Measurements from ENCODE around the gene MARCHF3. TPM values are rescaled to one million over a fixed set of nuclear protein-coding genes. Genes with fewer than 3 reads are reported as not detected.
A peak's percentile ranks its signal among the peaks of the same experiment; 100 is the strongest.

Gene MARCHF3
- total and polyA plus RNA-seq, 3 experiments from 2014 or later: 1.9 to 2.9 (median 2.5) TPM

DNA sequence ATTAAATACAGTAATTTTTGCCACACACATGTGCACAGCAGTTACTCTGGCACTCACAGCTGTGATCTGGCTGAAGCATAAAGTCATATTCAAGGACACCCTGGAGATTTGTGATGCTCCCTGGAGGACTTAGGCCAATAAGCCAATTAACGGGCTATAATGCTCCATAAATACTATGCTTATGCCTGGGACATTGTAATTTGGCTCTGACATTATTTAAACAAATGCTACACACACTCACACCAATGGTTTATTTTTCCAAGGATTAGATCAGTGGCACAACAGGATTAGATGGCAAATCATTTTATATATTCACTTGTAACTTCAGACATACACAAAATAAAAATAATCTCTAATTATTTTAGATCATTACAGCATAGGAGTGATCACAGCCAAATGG is 142.2 kb downstream of the MARCHF3 start:
- no peaks in the 10 kb centered on the region for H3K4me1 ChIP-seq (ENCODE audit: insufficient read depth, low read length)
- no peaks in the 10 kb centered on the region for H3K27me3 ChIP-seq (ENCODE audit: insufficient read depth, low read length, poor library complexity, severe bottlenecking)
- no peaks in the 10 kb centered on the region for H3K36me3 ChIP-seq (ENCODE audit: insufficient read depth, low read length)
- Mint-ChIP-seq H3K36me3 (no peaks in the 10 kb centered on the region), H3K4me3 (no peak overlapping the region), H3K4me1 (no peaks in the 10 kb centered on the region), H3K9me3 (peaks cover 0 to 2% (median 0%) of the 10 kb centered on the region in 5 donors), H3K27me3 (no peaks in the 10 kb centered on the region), H3K27ac (no peak overlapping the region)
- no peak overlapping the region for H3K27ac ChIP-seq (ENCODE audit: low read depth, low read length)
- H3K9me3 ChIP-seq (ENCODE audit: low read length): no peaks in the 10 kb centered on the region
- DNase-seq: no peak
- CTCF ChIA-PET: no interaction called here
- POLR2A ChIA-PET: no interaction called here
- no peak overlapping the region for H3K4me3 ChIP-seq (ENCODE audit: low read length)

DNA sequence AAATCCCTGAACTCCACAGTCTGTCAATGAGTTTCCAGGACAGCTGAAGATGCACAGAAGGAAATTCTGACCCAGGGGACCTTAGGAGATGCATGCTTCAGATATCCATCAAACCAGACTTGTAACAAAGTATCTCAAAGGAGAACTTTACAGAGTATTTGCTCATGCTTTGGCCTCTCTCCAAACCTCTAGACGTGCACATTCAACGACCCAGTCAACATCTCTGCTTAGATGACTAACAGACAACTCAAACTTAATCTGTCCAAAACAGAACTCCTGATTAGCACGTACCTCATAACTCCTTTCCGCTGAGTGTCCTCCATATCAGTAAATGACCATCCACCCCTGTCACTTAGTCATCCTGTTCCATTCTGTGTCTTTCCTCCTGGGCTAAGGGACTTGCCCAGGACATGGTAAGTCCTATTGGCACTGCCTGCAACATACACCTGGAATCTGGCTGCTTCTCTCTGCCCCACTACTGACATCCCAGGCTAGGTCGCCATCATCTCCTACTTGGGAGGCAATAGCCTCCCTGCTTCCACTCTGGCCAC is 146.0 kb downstream of the MARCHF3 start:
- H3K27ac Mint-ChIP-seq: no peak overlapping the region
- ChIA-PET CTCF (no interaction called here), POLR2A (no interaction called here)
- H3K9me3 Mint-ChIP-seq: no peaks in the 10 kb centered on the region
- no peaks in the 10 kb centered on the region for H3K36me3 Mint-ChIP-seq
- no peak for DNase-seq
- no peaks in the 10 kb centered on the region for H3K4me1 Mint-ChIP-seq
- H3K4me1 ChIP-seq (ENCODE audit: insufficient read depth, low read length): no peaks in the 10 kb centered on the region
- no peaks in the 10 kb centered on the region for H3K36me3 ChIP-seq (ENCODE audit: insufficient read depth, low read length)
- no peaks in the 10 kb centered on the region for H3K27me3 Mint-ChIP-seq
- no peak overlapping the region for H3K4me3 ChIP-seq (ENCODE audit: low read length)
- H3K9me3 ChIP-seq (ENCODE audit: low read length): no peaks in the 10 kb centered on the region
- H3K27me3 ChIP-seq (ENCODE audit: insufficient read depth, low read length, poor library complexity, severe bottlenecking): no peaks in the 10 kb centered on the region
- H3K27ac ChIP-seq (ENCODE audit: low read depth, low read length): peak overlapping the region; percentile 31
- no peak overlapping the region for H3K4me3 Mint-ChIP-seq

DNA sequence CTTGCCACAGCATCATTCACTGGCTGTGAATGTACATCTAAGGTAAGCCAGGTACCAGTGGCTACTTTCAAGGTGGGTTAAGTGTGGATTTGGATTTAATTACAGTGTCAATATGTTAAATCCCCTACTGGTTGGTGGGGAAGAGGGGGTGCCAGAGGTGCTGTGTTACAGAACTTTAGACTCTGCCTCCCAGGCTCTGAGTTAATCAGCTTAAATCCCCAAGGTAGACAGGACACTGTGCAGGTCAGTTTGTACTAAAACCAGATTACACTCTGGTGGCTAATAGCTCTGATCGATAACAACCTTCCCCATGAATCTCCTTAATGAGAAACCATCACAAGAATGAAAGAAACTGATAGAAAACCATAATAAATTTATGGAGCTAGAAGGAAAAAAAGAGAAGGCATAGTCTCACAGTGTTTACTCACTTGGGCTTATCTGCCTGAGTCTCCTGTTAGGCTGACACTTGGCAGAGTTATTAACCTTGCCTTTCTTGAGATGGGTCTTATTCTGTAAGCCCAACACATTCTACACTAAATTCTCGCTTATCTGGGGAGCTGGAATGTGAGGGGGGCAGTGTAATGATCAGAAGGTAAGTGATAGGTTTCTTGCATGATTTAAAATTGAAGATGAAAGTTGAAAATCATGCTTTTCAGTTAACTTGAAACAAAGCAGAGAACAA is 146.7 kb downstream of the MARCHF3 start:
- H3K27me3 Mint-ChIP-seq: no peaks in the 10 kb centered on the region
- POLR2A ChIA-PET: no interaction called here
- no peak overlapping the region for H3K4me3 Mint-ChIP-seq
- H3K36me3 Mint-ChIP-seq: no peaks in the 10 kb centered on the region
- Histone ChIP-seq H3K4me3 (ENCODE audit: low read length) (no peak overlapping the region), H3K27me3 (ENCODE audit: insufficient read depth, low read length, poor library complexity, severe bottlenecking) (no peaks in the 10 kb centered on the region), H3K4me1 (ENCODE audit: insufficient read depth, low read length) (no peaks in the 10 kb centered on the region), H3K36me3 (ENCODE audit: insufficient read depth, low read length) (no peaks in the 10 kb centered on the region), H3K9me3 (ENCODE audit: low read length) (no peaks in the 10 kb centered on the region), H3K27ac (ENCODE audit: low read depth, low read length) (peak overlapping the region; percentile 8)
- H3K9me3 Mint-ChIP-seq: no peaks in the 10 kb centered on the region
- no peak for DNase-seq
- H3K4me1 Mint-ChIP-seq: no peaks in the 10 kb centered on the region
- CTCF ChIA-PET: no interaction called here
- H3K27ac Mint-ChIP-seq: no peak overlapping the region

DNA sequence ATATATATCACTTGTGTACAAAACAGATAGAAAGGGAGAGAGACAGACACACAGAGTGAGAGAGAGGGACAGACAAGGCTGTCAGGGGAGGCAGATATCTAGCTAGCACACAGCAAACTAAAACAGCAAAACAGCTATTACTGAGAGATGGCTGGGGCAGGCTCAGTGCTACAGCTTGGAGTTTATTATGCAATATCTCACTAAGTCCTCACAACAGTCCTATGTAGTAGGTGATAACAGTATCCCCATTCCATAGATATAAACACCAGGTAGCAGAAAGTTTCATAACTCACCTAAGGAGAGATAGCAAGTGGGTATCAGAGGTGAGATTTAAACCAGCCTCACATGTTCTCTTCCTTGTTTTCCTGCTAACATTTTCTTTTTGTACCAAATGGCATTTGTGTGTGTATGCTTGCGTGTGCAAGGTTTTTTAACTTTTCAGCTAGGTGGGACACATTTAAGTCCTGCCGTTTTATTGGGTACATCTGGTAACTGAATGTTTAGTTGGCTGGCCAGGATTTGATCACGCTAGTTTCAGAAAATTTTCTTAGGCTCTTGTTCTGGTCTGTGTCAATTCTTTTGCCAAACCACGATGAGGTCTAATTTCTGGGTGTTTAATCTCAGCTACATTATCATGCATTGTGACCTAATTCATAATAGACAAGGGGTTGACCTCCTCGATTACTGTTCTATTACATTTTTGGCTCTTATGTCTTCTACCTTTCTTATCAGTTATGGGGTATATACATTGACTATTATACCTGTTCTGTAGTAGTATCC is 148.3 kb downstream of the MARCHF3 start:
- Mint-ChIP-seq H3K9me3 (no peaks in the 10 kb centered on the region), H3K4me3 (no peak overlapping the region), H3K27me3 (no peaks in the 10 kb centered on the region), H3K4me1 (no peaks in the 10 kb centered on the region), H3K27ac (no peak overlapping the region), H3K36me3 (no peaks in the 10 kb centered on the region)
- no peaks in the 10 kb centered on the region for H3K27me3 ChIP-seq (ENCODE audit: insufficient read depth, low read length, poor library complexity, severe bottlenecking)
- DNase-seq: no peak
- no peaks in the 10 kb centered on the region for H3K4me1 ChIP-seq (ENCODE audit: insufficient read depth, low read length)
- ChIA-PET POLR2A (no interaction called here), CTCF (interaction anchor here (1.1 kb wide), 1 partner anchor 17 kb away, joined by 3 read pairs; no protein-coding TSS in a partner anchor)
- no peaks in the 10 kb centered on the region for H3K36me3 ChIP-seq (ENCODE audit: insufficient read depth, low read length)
- H3K27ac ChIP-seq (ENCODE audit: low read depth, low read length): no peak overlapping the region
- no peaks in the 10 kb centered on the region for H3K9me3 ChIP-seq (ENCODE audit: low read length)
- no peak overlapping the region for H3K4me3 ChIP-seq (ENCODE audit: low read length)

DNA sequence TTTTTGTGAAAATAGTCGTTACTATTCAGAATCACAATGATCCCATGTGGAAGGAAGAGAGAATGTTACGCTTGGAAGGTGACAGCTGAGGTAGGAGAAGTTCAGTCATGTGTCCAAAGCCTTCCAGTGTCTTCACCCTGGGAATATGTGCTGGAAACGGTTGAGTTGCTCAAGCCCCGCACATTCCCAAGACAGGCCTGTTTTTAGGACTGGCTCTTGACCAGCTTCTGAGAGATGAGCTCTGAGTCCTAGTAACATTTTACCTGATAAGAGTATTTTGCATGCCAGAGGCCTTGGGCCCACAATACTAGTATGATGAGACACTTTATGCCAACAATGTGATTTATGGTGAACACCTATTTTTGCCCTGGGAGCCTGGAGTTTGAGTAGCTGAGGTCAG is 151.7 kb downstream of the MARCHF3 start:
- ChIA-PET POLR2A (no interaction called here), CTCF (no interaction called here)
- no peak overlapping the region for H3K4me3 ChIP-seq (ENCODE audit: low read length)
- Mint-ChIP-seq H3K9me3 (no peaks in the 10 kb centered on the region), H3K4me3 (no peak overlapping the region), H3K27me3 (no peaks in the 10 kb centered on the region), H3K27ac (no peak overlapping the region), H3K36me3 (no peaks in the 10 kb centered on the region), H3K4me1 (no peaks in the 10 kb centered on the region)
- H3K9me3 ChIP-seq (ENCODE audit: low read length): no peaks in the 10 kb centered on the region
- H3K27ac ChIP-seq (ENCODE audit: low read depth, low read length): no peak overlapping the region
- DNase-seq: no peak
- H3K36me3 ChIP-seq (ENCODE audit: insufficient read depth, low read length): no peaks in the 10 kb centered on the region
- no peaks in the 10 kb centered on the region for H3K4me1 ChIP-seq (ENCODE audit: insufficient read depth, low read length)
- no peaks in the 10 kb centered on the region for H3K27me3 ChIP-seq (ENCODE audit: insufficient read depth, low read length, poor library complexity, severe bottlenecking)

DNA sequence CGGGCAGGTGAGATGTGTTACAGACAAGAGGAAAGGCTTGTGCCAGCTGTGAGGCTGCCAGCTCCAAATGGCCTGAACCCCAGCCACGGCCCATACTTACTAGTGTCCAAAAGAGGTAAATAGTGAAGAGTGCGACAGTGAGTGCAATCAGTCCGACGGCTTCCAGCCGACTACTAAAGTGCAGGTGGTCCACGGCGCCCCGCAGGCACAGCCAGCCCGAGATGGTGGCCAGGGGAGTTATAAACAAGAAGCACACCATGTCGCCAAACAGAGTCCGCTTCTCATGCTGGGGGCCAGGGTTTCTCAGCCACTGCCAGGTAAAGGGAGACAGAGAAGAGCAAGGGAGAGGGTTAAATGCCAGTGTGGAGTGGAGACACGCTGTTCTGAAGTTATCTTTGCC is 152.3 kb downstream of the MARCHF3 start:
- Mint-ChIP-seq H3K27me3 (no peaks in the 10 kb centered on the region), H3K36me3 (no peaks in the 10 kb centered on the region), H3K9me3 (no peaks in the 10 kb centered on the region), H3K27ac (no peak overlapping the region), H3K4me1 (no peaks in the 10 kb centered on the region), H3K4me3 (no peak overlapping the region)
- CTCF ChIA-PET: no interaction called here
- no peak for DNase-seq
- H3K9me3 ChIP-seq (ENCODE audit: low read length): no peaks in the 10 kb centered on the region
- H3K4me3 ChIP-seq (ENCODE audit: low read length): no peak overlapping the region
- POLR2A ChIA-PET: no interaction called here
- no peaks in the 10 kb centered on the region for H3K4me1 ChIP-seq (ENCODE audit: insufficient read depth, low read length)
- H3K36me3 ChIP-seq (ENCODE audit: insufficient read depth, low read length): no peaks in the 10 kb centered on the region
- H3K27ac ChIP-seq (ENCODE audit: low read depth, low read length): no peak overlapping the region
- no peaks in the 10 kb centered on the region for H3K27me3 ChIP-seq (ENCODE audit: insufficient read depth, low read length, poor library complexity, severe bottlenecking)

DNA sequence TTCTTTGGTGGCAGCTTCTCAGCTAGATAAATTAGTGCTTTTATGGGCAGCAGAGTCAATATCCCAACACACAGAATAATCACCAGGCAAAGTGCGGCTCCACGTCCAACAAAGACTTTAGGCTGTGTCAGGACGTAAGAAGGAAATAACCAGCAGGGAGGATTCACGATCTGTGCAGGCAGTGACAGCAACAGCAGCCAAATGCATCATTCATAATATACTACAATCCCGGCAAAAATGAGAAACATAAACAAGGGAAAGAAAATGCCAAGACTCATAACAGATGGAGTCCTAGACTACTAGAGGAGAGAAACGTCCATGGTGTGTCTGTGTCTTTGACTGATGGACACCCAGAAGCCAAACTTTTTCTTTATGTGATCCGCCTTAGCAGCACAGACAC is 152.8 kb downstream of the MARCHF3 start:
- Histone ChIP-seq H3K4me1 (ENCODE audit: insufficient read depth, low read length) (no peaks in the 10 kb centered on the region), H3K4me3 (ENCODE audit: low read length) (no peak overlapping the region), H3K27ac (ENCODE audit: low read depth, low read length) (no peak overlapping the region), H3K36me3 (ENCODE audit: insufficient read depth, low read length) (no peaks in the 10 kb centered on the region), H3K27me3 (ENCODE audit: insufficient read depth, low read length, poor library complexity, severe bottlenecking) (no peaks in the 10 kb centered on the region), H3K9me3 (ENCODE audit: low read length) (no peaks in the 10 kb centered on the region)
- no peak for DNase-seq
- CTCF ChIA-PET: no interaction called here
- no peak overlapping the region for H3K4me3 Mint-ChIP-seq
- POLR2A ChIA-PET: no interaction called here
- no peaks in the 10 kb centered on the region for H3K9me3 Mint-ChIP-seq
- H3K4me1 Mint-ChIP-seq: no peaks in the 10 kb centered on the region
- no peaks in the 10 kb centered on the region for H3K27me3 Mint-ChIP-seq
- H3K36me3 Mint-ChIP-seq: no peaks in the 10 kb centered on the region
- H3K27ac Mint-ChIP-seq: no peak overlapping the region

DNA sequence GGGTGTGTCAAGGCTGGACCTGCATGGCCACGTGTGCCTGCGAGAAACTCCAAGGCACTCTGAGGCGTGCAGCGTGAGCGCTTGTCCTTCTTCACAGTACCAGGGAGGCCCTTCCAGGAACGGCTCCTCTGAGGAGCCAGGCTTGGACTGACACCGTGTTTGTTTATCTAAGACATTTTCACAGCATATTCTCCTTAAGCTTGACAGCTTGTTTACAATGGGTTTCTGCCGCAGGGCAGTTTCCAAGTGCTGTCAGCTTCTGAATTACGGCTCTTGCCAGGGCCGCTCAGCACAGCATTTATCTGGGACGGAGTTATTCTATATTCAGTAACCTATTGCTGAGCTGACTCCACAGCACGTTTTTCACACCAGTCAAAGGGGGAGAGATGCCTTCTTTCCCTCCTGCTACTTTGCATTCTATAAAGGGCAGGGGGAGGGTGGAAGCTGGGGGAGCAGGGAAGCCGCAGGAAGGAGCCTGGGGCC is 155.0 kb downstream of the MARCHF3 start:
- ChIA-PET POLR2A (no interaction called here), CTCF (no interaction called here)
- DNase-seq: no peak
- no peaks in the 10 kb centered on the region for H3K36me3 ChIP-seq (ENCODE audit: insufficient read depth, low read length)
- H3K4me3 ChIP-seq (ENCODE audit: low read length): no peak overlapping the region
- H3K9me3 ChIP-seq (ENCODE audit: low read length): no peaks in the 10 kb centered on the region
- H3K27me3 ChIP-seq (ENCODE audit: insufficient read depth, low read length, poor library complexity, severe bottlenecking): no peaks in the 10 kb centered on the region
- Mint-ChIP-seq H3K27me3 (peaks cover 0 to 4% of the 10 kb centered on the region in 2 donors), H3K4me1 (no peaks in the 10 kb centered on the region), H3K9me3 (no peaks in the 10 kb centered on the region), H3K27ac (no peak overlapping the region), H3K4me3 (no peak overlapping the region), H3K36me3 (no peaks in the 10 kb centered on the region)
- H3K27ac ChIP-seq (ENCODE audit: low read depth, low read length): no peak overlapping the region
- H3K4me1 ChIP-seq (ENCODE audit: insufficient read depth, low read length): no peaks in the 10 kb centered on the region
